ENCODE data around the gene SHTN1.

The SHTN1 gene

DNA sequence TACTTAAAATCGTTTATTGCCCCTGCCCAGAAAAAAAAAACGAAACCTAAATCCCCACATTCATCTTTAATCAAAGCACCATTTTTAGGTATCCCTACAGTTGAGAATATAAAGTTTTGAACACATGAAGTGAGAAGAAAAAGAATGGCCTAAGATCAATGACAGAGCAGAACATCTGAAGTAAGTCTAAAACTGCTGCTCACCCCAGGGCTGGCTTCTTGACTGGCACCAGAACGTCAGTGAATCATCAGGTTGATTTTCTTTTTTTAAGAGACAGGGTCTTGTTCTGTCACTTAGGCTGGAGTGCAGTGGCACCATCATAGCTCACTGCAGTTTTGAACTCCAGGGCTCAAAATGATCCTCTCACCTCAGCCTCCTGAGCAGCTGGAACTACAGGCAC lies 24.9 kb downstream of the SHTN1 start:
- no peak for DNase-seq

- DNase-seq: no peak
Observed at GRCh38 chr10:116978901-116979300, 26.1 kb downstream of the SHTN1 start.

DNA sequence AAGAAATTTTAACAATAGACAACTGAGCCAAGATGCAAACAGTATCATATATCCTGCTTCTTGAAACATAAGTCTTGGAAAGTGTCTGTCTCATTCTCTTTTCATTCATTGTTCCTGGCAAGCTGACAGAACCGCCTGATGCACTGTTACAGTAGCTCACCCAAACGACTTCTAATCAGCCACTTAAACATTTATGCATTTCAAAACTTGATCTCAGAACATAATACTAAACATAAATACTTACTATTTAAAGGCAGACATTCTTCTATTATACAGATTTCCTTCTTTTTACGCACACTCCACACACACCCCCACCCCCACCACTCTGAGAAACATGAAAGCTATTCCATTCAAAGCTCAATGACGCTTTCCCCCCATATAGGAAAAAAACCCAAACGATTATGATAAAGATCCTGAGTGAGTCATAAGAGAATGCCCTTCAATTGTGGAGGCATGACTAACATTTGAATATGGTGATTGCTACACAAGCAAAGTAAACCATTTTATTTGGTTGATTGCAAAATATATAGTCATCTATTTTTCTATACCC lies 30.5 kb downstream of the SHTN1 start:
- no peak for DNase-seq

DNA sequence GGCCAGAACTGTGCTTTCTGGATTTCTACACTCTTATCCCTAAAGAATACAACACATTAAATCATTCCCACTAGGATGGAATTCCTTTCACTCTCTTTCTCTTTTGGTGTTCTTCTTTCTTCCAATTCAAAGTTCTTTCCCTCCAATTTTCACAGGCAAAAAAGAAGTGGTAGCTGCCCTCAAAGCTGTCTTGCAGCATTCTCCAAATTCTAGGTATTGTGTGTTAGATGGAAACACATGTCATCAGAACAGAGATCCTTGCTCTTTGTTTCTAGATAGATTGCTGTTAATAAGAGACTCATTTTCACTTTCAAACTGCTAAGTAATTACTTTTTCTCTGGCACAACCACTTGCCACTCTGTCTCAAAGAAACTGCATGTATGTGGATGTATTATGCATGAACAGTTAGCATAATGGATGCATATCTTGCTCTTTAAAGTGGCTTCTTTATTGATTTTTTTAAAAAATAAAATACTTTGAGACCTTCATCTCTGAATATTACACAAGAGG lies 31.0 kb downstream of the SHTN1 start:
- DNase-seq: no peak

DNA sequence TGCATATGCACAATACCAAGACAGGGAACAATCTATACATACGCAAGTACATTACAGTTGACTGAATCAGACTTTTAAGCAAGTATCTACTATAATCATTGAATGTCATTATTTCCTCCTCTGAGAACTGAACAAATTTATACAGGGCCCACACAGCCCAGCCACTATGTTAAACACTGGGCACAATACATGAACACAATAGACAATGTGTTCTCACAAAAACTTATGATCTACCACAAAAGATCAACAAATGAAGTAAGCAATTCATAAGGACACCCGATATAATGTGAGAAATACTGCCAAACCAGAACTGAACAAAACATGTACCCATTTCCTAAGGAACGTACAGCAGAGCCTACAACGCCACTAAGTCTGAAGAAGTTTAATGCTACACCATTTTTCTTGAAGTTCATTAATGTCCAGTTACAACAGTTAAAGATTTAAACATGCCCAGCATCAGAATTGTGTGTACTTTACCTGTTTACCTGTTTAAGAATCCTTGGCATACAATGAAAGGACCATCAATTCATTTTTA lies 31.5 kb downstream of the SHTN1 start:
- DNase-seq: no peak

DNA sequence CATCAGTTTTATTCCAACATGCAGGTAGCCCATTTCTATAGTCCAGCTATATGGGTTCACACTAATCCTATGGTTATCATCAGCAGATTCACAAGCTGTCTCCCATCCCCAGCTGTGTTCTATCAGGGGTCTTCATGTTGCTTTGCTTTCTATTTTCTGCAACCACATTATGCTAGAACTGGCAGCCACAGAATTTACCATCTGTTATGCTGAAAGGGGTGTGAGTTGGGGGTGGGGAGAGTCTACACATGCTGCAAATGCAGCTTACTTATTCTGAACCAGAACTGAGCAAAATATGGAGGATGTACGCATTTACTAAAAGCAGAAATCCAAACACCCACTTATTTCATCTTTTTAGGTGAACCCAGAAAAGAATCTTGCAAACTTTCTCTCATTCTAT lies 32.9 kb downstream of the SHTN1 start:
- DNase-seq: no peak

GRCh38 chr10:116970050-116970449 lies 34.9 kb downstream of the SHTN1 start:
- no peak for DNase-seq

DNA sequence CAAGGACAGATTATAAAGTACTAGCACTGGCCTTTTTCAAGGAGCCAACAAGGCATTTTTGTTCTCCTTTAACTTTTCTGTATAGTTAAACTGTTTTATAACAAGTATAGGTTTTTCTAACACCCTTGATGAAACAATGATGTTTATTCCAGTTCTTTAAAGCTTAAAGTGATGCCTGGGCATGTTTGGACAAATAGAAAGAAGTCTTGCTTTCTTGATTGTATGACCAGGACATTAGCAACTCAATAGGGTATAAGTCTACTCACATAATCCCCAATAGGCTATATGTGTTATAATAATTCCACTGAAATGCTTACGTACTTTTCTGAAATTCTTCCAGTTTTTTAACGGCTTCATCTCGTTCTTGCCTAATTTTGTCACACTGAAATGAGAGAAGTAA lies 36.7 kb downstream of the SHTN1 start:
- DNase-seq: no peak

DNA sequence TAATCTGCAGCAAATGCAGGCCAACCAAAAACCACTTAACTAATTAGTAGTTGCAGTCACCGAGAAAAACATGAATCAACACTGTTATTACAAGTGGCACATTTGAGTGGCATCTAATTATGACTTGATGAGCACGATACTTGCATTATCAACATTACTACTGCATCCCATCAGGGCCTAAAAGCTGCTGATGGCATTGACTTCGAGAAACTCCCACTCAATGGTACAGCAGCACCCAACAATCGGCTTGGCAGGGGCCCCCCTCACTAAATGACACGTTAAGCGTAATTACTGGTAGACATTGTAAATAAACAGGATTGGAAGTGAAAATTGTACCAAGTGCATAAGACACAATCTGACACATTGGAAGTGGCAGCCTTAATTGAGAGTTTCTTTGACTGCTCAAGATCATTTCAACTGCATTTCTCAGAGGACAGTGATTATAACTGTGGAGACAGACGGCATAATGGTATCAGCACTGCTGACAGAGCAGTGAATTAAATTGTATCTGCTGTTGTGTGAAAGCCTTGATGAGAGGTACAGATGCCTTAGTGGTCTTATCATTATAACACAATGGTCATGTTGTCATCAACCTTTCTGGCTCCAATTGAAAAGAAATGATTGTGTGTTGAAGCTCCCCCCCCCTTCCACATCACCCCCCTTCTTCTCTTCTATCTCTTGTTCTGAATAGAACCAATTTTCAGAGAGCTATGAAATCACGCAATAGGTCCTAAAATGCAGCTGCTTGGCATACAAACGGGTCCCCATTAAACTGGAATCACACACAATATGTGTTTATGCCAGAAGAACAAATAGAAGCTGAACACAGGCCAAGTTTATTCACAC lies 43.4 kb downstream of the SHTN1 start:
- DNase-seq: no peak

GRCh38 chr10:116960066-116960776 lies 44.8 kb downstream of the SHTN1 start:
- no peak for DNase-seq

- DNase-seq: no peak
Observed at GRCh38 chr10:116952729-116953128, 52.3 kb downstream of the SHTN1 start.

- no peak for DNase-seq
Observed at GRCh38 chr10:116948530-116948870, 56.5 kb downstream of the SHTN1 start.

DNA sequence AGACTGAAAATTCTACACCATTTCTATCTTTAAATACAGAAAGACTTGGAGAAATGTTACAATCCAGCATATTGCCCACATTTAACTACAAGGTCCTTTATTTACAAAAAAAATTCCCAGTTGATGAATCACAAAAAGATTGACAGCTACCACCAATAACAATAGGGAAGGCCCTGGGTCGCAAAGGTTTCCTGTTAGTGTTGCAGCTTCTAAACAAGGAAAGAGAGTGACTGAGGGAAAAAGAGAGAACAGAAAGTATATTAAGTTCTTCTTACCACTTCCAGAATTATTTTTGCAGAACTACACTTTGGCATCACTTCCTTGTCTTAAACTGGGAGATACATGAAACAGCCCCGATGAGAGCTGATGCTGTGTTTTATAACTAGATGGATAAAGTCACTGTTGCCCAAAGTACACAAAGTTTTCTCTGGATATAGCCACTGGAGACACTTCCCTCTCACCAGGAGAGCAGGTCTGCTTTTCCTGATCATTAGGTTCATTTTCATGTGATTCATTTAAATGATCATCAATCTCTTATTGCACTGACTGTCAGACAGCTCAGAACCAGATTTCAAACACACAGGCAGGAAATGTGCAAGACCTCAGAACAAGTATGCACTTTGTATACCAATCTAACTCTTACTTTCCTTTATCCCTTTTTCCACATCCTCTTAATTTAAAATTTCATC lies 57.0 kb downstream of the SHTN1 start:
- no peak for DNase-seq

GRCh38 chr10:116944911-116945310 lies 60.1 kb downstream of the SHTN1 start:
- DNase-seq: no peak

GRCh38 chr10:116931806-116932205 lies 73.2 kb downstream of the SHTN1 start:
- DNase-seq: no peak

DNA sequence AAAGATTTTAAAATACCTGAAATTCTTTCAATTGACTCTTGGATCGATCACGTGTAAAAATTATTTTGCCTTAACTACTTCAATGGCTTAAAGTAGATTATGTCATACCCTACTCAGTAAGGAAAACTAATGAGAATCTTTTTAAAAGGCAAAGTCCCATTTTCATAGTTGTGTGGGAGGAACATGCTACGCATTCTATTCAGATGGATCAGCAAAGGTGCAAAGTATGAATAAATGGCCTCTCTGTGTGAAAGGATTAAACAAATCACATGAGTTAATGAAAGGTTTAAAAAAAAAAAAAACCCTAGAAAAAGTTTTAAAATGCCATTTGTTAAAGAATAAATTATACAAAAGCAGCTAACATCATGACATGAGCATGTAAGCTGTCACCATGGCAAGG lies 78.6 kb downstream of the SHTN1 start:
- DNase-seq: no peak

DNA sequence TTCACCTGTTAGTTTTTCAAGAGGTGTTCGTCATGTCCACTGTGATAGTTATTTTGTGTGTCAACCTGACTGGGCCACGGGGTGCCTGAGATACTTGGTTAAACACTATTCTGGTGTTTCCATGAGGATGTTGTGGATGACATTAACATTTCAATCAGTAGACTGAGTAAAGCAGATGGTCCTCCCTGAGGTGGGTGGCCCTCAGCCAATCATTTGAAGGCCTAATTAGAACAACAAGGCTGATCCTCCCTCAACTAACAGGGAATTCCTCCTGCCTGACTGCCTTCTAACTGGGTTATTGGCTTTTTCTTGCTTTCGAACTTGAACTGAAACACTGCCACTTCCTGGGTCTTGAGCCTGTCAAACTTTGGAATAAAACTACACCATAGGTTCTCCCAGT lies 79.9 kb downstream of the SHTN1 start:
- no peak for DNase-seq

GRCh38 chr10:116919706-116920105 lies 85.3 kb downstream of the SHTN1 start:
- no peak for DNase-seq

GRCh38 chr10:116919164-116919563 lies 85.8 kb downstream of the SHTN1 start:
- DNase-seq: no peak

GRCh38 chr10:116918583-116918982 lies 86.4 kb downstream of the SHTN1 start:
- no peak for DNase-seq

- DNase-seq: no peak
Observed at GRCh38 chr10:116917481-116917880, 87.5 kb downstream of the SHTN1 start.

- no peak for DNase-seq
Observed at GRCh38 chr10:116915340-116915739, 89.6 kb downstream of the SHTN1 start.

GRCh38 chr10:116913695-116914094 lies 91.3 kb downstream of the SHTN1 start:
- DNase-seq: no peak
